ENCODE data around the gene LMBR1.
"Not testable (repeated sequence)": the region's sequence is repeated elsewhere in the genome, so short reads cannot be mapped to it uniquely, and the experiment has no call there.

Gene LMBR1

DNA sequence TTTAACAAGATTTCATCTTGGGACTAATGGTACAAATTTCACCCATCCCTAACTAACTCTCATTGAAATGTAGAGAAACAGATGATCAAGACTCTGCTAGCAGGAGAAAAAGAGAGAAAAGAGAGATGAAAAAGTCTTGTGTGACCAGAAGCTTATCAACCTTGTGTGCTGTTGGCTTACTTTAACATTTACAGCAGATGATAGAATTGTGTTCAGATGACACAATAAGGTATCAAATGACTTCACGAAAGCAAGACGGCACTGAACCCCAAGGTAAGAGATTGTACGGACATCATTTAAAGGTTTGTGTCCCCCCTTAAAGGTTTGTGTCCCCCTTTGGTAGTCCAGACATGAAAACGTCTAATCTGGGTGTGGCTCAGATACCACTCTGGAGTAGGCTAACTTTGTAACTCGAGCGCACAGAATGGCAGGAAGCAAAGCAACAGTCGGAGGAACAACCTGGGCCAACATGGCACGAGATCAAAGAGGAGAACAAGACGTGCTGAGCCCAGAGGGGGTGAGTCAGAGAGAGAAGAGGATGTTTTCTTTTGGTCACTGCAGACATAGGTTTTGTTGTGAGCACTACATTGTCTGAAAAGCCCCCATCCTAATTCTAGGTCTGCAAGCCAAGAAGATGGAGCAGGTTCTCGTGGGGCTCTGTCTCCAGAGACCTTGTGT lies 10.4 kb upstream of the LMBR1 start:
- no peak for DNase-seq

DNA sequence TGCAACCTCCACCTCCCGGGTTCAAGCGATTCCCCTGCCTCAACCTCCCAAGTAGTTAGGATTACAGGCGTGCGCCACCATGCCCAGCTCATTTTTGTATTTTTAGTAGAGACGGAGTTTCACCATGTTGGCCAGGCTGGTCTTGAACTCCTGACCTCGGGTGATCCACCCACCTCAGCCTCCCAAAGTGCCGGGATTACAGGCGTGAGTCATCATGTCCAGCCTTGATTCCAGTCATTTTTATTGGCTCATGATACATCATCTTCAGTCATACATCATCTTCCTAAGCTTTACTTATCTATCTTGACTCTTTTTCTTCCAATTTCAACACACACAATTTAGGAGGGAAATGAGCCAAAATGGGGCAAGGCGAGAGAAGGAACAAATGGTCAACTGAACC lies 7.1 kb upstream of the LMBR1 start:
- DNase-seq = not testable (repeated sequence)

DNA sequence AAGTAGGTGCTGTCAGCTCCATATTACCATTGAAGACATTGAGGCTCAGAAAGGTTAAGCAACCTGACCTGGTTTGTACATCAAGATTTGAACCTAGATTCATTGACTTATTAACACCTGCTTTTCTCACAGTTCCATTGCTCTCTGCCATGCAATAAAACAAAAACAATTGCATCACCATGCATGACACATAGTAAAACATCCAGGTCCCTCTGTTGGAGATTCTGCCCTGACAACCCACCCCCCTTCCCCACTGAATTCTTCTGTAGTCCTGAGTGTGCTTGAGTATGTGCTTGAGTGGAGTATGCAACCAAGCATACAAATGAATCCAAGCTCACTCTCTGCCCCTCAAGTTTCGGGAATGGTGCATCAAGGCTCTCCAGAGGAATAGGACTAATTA lies 6.0 kb upstream of the LMBR1 start:
- DNase-seq = no peak

DNA sequence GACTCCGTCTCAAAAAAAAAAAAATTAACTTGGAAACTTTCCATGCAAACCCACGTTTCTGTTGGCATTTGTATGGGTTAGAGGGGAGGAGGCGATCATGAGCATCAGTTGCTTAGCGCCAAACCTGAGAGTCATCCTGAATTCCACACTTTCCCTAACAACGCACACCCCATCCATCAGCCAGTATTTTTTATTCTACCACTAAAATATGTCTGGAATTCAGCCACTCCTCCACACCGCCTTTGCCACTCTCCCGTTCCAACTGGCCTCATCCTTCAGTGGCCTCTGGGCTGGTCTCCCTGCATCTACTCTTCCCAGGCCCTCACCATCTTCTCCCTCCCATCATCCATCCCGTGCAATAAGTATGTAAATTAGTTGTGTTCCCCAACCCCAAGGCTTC lies 4.7 kb upstream of the LMBR1 start:
- no peak for DNase-seq

DNA sequence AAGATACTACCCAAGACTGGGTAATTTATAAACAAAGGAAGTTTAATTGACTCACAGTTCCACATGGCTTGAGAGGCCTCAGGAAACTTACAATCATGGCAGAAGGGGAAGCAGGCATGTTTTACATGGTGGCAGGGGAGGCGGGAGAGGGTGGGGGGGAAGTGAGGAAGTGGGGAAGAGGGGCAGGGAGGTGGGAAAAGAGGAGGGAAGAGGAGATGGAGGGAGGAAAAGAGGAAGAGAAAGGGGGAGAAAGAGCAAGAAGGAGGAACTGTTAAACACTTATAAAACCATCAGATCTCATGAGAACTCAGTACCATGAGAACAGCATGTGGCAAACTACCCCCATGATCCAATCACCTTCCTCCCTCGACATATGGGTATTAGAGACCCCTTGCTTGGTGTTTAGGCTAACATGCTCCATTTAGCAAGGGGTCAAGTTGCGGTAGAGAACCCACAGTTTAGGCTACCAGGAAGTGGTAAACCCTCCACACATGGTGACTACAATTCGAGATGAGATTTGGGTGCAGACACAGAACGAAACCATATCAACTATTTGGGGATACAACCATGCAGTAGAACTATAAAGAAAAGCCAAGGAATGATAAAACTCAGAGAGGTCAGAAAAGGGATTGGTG lies 3.5 kb upstream of the LMBR1 start:
- DNase-seq = no peak

DNA sequence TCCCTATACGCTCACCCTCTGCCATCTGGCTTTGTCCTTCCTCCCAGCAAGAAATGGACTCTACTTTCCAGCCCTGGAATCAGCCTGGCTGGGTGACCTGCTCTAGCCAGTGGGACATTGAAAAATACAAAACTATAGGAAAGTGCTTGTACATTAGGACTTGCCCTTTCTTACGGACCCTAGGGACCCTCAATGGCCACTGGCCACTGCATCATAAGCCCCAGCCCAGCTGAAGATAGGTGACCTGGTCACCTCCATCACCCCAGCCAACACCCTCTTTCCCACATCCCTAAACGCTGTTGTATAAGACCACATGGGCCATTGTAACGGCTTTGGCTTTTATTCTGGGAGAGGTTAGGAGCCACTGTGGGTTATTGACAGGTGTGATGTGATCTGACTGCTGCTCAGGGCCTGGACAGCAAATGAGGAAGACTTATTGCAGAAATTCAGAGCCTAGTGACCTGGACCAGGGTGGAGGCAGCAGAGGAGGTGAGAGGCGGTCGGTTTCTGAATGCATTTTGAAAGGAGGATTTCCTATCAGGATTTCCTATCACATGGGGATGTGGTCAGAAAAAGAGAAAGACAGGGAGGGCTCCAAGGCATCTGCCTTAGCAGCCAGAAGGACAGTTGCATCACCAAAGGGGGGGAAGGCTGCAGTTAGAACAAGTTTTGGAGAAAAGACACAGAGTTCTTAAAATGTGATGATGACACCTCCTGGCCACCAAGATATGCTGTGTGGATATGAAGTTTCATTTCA lies 2.2 kb upstream of the LMBR1 start:
- no peak for DNase-seq

DNA sequence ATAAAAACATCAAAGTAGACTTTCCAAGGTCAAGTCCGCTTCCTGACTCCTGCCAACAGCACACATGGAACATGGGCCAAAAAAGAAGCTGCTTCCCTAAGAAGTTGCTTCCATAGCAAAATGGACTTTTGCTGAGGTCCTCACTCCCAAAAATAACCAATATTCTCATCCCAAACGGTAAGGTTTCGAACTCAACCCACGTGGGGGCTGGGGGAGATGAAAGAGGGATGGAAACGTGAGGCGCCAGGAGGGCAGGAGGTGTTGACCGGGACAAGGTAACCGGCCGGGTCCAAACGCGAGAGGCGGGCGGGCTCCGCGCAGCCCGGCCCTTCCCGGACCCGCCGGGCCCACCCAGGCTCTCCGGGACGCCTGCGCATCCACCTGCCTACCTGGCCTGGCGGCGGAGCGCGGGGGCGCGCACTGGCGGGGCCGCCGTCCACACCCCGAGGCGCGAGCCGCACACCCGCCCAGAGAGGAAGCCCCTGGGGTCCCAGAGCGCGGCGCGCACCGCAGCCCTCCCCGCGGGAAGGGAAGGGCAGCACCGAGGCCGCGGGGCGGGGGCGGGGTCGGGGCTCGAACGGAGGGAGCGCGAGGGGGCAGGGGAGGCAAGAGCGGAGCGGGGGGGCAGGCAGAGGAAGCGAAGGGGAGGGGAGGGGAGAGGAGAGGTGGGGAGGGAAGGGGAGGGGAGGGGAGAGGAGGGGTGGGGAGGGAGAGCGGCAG lies 742 bp downstream of the LMBR1 start:
- peak; percentile 52 to 67 for DNase-seq

DNA sequence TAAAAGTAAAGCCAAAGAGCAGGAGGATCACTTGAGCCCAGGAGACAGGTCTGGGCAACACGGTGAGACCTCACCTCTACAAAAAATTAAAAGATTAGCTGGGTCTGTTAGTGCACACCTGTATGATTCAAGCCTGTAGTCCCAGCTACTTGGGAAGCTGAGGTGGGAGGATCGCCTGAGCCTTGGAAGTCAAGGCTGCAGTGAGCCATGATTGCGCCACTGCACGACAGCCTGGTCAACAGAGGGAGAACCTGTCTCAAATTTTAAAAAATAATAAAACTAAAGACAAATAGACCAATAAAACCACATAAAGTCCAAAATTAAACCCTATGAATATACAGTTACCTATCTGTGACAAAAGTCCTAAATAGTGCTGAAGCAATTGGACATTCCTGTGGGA lies 3.2 kb downstream of the LMBR1 start:
- no peak for DNase-seq

DNA sequence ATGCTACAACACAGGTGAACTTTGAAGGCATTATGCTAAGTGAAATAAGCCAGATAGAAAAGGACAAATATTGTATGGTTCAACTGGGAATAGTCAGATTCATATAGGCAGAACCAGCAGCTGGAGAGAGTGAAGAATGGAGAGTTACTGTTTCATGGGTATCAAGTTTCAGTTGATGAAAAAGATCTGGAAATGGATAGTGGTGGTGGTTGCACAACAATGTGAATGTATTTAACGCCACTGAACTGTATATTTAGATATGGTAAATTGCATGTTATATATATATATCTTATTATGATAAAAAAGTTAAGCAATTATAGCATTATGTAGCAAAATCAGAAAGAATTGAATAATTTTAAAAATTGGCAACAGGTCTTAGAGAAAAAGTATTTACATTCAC lies 3.9 kb downstream of the LMBR1 start:
- peak in 1 of 2 experiments; percentile 50 for DNase-seq

DNA sequence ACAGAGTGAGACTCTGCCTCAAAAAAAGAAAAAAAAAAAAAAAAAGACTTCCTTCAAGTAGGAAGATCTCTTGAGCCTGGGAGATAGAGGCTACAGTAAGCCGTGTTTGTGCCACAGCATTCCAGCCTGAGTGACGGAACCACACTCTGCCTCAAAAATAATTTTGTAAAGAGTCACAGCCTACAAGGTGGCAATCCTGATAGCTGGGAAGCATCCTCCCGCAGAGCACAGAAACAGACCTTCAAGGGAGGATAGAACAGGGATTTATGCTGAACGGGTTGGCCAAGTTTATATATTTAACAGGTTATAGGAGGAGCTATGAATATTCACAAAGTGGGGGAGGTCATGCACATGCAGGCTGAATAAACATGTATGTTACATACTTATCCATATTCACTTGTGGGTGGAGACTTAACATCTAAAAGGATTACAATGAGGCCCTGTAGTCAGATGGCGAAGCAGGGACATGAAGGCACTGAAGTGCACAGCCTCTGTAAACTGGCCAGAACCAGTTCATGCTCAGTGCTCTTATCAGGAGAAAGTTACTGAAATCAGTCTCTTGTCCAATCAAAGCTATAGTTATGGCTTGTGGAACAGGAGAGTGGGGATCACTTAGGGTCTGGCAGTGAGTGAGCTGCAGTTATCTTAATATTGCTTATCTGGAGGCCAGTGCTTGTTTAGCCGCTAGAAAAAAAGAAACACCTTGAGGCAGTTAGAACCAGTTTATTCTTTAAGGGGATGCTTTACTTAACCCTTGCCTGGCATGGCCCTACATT lies 6.8 kb downstream of the LMBR1 start:
- DNase-seq = no peak

DNA sequence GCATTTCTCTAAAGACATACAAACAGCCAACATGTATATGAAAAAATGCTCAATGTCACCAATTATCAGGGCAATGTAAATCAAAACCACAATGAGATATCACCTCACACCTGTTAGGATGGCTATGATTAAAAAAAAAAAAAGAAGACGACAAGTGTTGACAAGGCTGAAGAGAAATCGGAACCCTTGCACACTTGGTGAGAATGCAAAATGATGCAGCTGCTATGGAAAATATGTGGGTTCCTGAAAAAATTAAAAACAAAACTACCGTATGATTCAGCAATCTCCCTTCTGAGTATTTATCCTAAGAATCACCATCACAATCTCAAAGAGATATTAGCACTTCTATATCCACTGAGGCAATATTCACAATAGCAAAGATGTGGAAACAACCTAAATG lies 11.3 kb downstream of the LMBR1 start:
- DNase-seq = no peak

DNA sequence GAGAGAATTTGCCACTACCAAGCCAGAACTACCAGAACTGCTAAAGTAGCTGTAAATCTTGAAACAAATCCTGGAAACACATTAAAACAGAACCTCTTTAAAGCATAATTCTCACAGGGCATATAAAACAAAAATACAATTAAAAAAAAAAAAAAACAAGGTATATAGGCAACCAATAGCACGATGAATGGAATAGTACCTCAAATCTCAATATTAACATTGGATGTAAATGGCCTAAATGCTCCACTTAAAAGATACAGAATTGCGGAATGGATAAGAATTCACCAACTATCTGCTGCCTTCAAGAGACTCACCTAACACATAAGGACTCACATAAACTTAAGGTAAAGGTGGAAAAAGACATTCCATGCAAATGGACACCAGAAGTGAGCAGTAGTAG lies 17.2 kb downstream of the LMBR1 start:
- no peak for DNase-seq

DNA sequence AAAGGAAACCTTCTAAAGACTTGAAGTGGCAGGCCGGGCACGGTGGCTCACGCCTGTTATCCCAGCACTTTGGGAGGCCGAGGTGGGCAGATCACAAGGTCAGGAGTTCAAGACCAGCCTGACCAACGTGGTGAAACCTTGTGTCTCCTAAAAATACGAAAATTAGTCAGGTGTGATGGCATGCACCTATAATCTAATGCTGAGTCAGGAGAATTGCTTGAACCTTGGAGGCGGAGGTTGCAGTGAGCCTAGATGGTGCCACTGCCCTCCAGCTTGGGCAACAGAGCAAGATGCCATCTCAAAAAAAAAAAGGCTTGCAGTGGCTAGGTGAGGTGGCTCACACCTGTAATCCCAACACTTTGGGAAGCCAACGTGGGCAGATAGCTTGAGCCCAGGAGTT lies 24.6 kb downstream of the LMBR1 start:
- not testable (repeated sequence) for DNase-seq

DNA sequence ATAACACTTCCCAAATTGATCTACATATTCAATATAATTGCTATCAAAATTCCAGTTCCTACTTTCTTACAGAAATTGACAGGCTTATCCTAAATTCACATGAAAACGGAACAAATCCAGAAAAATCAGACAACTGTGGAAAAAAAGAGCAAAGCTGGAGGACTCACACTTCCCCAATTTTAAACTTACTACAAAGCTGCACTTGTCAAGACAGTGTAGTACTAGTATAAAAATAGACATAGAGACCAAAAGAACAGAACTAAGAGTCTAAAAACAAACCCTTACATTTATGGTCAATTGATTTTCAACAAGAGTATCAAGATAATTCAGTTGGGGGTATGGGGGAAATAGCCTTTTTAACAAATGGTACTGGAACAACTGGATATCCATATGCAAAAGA lies 27.5 kb downstream of the LMBR1 start:
- no peak for DNase-seq

DNA sequence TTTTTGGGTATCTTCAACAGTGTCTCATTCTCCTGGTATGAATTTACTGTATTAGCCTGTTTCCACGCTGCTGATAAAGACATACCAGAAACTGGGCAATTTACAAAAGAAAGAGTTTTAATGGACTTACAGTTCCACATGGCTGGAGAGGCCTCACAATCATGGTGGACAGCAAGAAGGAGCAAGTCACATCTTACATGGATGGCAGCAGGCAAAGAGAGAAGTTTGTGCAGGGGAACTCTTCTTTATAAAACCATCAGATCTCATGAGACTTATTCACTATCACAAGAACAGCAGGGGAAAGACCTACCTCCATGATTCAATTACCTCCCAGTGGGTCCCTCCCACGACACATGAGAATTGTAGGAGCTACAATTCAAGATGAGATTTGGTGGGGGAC lies 31.0 kb downstream of the LMBR1 start:
- not testable (repeated sequence) for DNase-seq

DNA sequence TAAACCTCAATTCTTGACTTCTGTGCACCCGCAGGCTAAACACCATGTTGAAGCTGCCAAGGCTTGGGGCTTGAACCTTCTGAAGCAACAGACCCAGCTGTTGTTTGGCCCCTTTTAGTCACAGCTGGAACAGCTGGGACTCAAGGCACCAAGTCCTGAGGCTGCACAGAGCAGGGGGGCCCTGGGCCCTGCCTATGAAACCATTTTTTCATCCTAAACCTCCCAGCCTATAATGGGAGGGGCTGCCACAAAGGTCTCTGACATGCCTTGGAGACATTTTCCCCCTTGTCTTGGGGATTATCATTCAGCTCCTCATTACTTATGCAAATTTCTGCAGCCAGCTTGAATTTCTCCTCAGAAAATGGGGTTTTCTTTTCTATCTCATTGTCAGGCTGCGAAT lies 31.8 kb downstream of the LMBR1 start:
- no peak for DNase-seq

DNA sequence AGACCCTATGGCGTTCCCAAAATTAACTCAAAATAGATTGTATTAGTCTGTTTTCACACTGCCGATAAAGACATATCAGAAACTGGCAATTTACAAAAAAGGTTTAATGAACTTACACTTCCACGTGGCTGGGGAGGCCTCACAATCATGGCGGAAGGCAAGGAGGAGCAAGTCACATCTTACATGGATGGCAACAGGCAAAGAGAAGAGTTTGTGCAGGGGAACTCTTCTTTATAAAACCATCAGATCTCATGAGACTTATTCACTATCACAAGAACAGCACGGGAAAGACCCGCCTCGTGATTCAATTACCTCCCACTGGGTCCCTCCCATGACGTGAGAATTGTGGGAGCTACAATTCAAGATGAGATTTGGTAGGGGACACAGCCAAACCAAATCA lies 32.9 kb downstream of the LMBR1 start:
- not testable (repeated sequence) for DNase-seq

DNA sequence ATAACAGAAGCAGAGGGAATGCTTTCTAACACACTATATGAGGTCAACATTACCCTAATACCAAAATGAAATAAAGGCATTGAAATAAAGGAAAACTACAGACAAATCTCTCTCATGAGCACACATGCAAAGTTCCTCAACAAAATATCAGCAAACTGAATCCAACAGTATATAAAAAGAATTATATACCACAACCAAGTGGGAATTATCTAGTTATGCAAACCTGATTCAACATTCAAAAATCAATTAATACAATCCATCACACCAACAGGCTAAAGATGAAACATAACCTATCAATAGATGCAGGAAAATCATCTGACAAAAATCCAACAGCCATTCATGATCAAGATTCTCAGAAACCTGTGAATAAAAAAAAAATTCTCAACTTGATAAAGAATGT lies 34.5 kb downstream of the LMBR1 start:
- DNase-seq = no peak

DNA sequence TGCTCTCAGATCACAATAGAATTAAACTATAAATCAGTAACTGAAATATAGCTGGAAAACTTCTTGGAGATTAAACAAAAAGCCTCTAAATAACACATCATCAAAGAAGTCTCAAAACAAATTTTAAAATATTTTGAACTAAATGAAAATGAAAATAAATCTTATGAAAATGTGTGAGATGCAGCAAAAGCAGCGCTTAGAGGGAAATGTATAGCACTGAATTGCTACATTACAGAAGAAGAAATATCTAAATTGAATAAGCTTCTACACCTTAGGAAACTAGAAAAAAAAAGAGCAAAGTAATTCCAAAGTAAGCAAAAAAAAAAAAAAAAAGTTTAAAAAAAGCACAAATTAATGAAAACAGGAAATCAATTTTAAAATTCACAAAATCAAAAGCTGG lies 35.2 kb downstream of the LMBR1 start:
- DNase-seq = no peak

DNA sequence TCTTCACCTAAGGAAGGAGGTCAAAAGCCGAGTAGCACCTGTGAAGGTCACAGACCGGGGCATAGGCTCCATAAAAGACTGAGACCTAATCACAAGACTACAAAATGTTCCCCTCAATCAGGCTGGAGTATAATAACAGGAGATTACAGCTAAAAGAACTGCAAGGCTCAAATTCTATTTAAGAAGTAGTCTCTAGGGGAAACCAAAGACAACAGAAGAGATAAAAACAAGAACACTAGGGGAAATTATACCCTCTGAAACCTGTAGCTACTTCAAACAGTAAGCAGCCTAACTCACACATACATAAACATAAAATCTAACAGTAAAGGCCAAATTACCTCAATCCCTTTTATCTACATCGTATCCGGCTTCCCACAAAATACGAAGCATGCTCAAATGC lies 38.3 kb downstream of the LMBR1 start:
- no peak for DNase-seq

DNA sequence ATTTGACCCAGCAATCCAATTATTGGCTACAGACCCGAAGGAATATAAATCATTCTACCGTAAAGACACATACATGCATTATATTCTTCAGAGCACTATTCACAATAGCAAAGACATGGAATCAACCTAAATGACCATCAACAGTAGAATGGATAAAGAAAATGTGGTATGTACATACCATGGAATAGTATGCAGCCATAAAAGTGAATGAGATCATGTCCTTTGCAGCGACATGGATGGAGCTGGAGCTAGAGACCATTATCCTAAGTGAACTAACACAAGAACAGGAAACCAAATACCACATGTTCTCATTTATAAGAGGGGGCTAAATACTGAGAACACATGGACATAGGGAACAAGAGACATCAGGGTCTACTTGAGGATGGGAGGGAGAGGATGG lies 44.0 kb downstream of the LMBR1 start:
- DNase-seq = no peak

DNA sequence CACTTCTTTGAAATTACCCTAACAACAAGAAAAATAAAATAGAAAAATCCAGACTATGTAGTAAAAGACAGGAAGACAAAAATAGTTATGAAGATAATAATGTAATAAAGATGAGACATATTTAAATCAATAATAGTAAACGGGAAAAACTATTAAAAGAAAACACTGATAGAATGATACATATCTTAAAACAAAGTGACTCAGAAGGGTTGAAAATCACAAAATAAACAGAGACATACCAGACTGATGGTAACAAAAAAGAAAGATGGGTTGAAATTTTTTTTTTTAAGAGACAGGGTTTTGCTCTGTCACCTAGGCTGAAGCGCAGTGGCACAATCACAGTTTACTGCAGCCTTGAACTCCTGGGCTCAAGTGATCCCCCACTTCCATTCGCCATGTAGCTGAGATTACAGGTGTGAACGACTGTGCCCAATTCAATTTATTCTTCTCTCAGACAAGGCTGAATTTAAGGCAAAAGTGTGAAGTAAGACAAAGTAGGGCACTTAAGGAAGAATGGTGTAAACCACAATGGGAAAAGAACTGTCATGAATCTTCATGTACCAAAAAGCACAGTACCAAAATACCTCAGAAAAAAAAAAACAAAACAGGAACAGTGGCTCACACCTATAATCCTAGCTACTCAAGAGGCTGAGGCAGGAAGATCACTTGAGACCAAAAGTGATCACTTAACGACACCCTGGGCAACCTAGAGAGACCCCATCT lies 47.4 kb downstream of the LMBR1 start:
- DNase-seq = no peak
